Spleen (tissue), 11 donors: ENCODE results near the gene DYSF. TPM values are rescaled to one million over a fixed set of nuclear protein-coding genes. Genes with fewer than 3 reads are reported as not detected.

ENCODE experiments used
- DNase-seq: peaks from one replicate; pipeline ENCODE4 v3.0.0-alpha.2; 2020
- H3K27ac ChIP-seq, 8 donors: fragments of 200-600 bp; sonication (generic) in 7 of 8; 1 replicate in 4 of 8; 2 replicates in 4 of 8; pipeline versions ENCODE4 v1.5.0 to v1.8.0; 2016 to 2021; ENCODE audit warnings: inconsistent platforms in 4 of 8, mild to moderate bottlenecking in 4 of 8, moderate library complexity in 1 of 8
- H3K27me3 ChIP-seq, 7 donors: fragments of 200-600 bp; sonication (generic) in 6 of 7; replicated peaks in 1 of 7; 1 replicate in 4 of 7; 2 replicates in 3 of 7; pipeline versions ENCODE4 v1.5.0 to v1.8.0; 2016 to 2021; ENCODE audit warnings: inconsistent platforms in 3 of 7, mild to moderate bottlenecking in 1 of 7
- H3K36me3 ChIP-seq, 6 donors: fragments of 200-600 bp; sonication (generic) in 5 of 6; 1 replicate in 4 of 6; 2 replicates in 2 of 6; pipeline versions ENCODE4 v1.5.0 to v1.8.0; 2016 to 2021; ENCODE audit warnings: inconsistent platforms in 2 of 6
- H3K4me1 ChIP-seq, 6 donors: fragments of 200-600 bp; sonication (generic) in 5 of 6; 1 replicate in 3 of 6; 2 replicates in 3 of 6; pipeline versions ENCODE4 v1.5.0 to v1.8.0; 2016 to 2021; ENCODE audit warnings: inconsistent platforms in 3 of 6
- H3K4me3 ChIP-seq, 8 donors: fragments of 200-600 bp; sonication (generic) in 7 of 8; 1 replicate in 4 of 8; 2 replicates in 4 of 8; pipeline versions ENCODE4 v1.5.0 to v1.8.0; 2016 to 2021; ENCODE audit warnings: inconsistent platforms in 4 of 8, mild to moderate bottlenecking in 4 of 8, moderate library complexity in 2 of 8
- H3K9me3 ChIP-seq, 8 donors: fragments of 200-600 bp; sonication (generic) in 7 of 8; 1 replicate in 4 of 8; 2 replicates in 4 of 8; pipeline versions ENCODE4 v1.5.0 to v1.8.0; 2016 to 2021; ENCODE audit warnings: inconsistent platforms in 4 of 8
- POLR2A ChIP-seq, 3 donors: fragments of 450-650 bp; IDR thresholded peaks; one replicate each; pipeline ENCODE4 v1.5.1; 2017; ENCODE audit warnings: antibody characterized with exemption in 3 of 3, mild to moderate bottlenecking in 1 of 3
- POLR2AphosphoS5 ChIP-seq, 3 donors: sonication (generic); formaldehyde crosslinking; IDR thresholded peaks; one replicate each; pipeline ENCODE4 v1.5.1; 2017; ENCODE audit warnings: antibody characterized with exemption in 3 of 3
- WGBS, 5 donors: extraction: QIAGEN DNeasy Blood & Tissue Kit in 3 of 5; methylation state at CpG; one replicate each; pipeline versions ENCODE4 v1.1.5 to v1.1.7; 2013 to 2018; 5-methylcytosine and 5-hydroxymethylcytosine counted together
- intact Hi-C: fragments of 100-400 bp; cut with DNase I; formaldehyde crosslinking; loops from one replicate; pipeline ENCODE4 v1.15.0; 2023; ENCODE audit warnings: low total_unique reads
- polyA plus RNA-seq, 3 donors: library from polyadenylated mRNA; stranded (reverse); fragments of 200-250 nt; gene quantifications; one replicate each; pipeline ENCODE4 v1.2.1, GENCODE V29; 2013
- total RNA-seq, 7 donors: library from RNA; depleted of rRNA in 3 of 7; stranded (reverse); fragments of >200 nt in 3 of 7; fragmentation: NEBNext Ultra II Directional in 4 of 7; extraction: Animal tissue kit (Norgen Biotek cat#: 25700) in 4 of 7; gene quantifications; one replicate each; pipeline versions ENCODE4 v1.1.0 to v1.2.1, GENCODE V29; 2016 to 2021
- TF ChIP-seq, protein P1 (sequence below), 11 experiments: fragments of 200-600 bp in 7 of 11; fragments of 450-650 bp in 4 of 11; sonication (generic) in 4 of 11; IDR thresholded peaks in 8 of 11; conservative IDR thresholded peaks in 3 of 11; 1 replicate in 7 of 11; 2 replicates in 4 of 11; pipeline versions ENCODE4 v1.4.0 to v1.8.0; 2016 to 2021; ENCODE audit warnings: antibody characterized with exemption in 11 of 11, inconsistent platforms in 4 of 11, mild to moderate bottlenecking in 1 of 11
- donor health status: healthy with polysubstance abuse.
- donor health status: DM: no; HTN: no; CAD: no; lungs with moderate emphysema.
- donor health status: DM: no; HTN: no; CAD: no.
- donor health status: Bipolar disorder and iron deficiency.
- donor health status: healthy.
- donor health status: DM: no; HTN: no; CAD: no.
- donor health status: DM: yes; HTN: yes; CAD: no.

Gene DYSF
- total and polyA plus RNA-seq, 10 donors, result 4.0 to 287 (median 124) TPM

DNA sequence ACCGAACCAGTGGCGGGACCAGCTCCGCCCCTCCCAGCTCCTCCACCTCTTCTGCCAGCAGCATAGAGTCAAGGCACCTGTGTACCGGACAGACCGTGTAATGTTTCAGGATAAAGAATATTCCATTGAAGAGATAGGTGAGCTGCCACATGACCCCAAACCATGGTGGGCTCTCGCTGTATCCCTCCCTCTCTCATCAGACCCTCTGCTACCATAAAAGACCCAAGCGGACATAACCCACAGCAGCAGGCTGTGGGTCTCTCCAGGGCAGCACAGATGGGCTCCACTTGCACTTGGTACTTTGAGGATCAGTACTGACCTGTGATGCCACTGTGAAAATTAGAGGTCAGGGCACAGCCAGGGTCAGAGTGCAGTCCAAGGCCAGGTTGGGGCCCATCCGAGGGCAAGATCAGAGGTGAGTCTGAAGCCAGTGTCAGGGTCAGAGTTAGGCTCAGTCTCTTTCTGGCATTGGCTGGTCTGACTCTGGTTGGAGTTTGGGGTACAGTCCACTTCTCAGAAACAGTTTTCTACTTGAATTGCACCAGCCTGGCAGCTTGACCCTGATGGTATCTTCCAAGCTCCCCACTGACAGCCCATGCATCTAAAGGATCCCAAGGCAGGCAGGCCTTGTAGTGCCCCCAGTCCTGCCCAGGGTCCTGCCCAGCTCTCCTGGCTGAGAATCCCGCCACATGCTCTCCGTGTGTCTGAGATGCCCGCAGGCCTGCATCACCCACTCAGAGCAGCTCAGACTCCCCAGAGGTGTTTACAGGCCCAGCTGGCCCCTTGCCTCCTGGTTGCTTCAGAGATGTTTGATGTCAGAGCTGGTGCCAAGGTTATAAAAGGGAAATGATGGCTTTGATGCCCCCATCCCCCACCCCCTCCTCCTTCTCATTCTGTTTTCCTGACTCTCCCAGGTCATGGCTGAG, 212.1 kb downstream of the DYSF start:
- Histone ChIP-seq H3K9me3 (no peaks in the 10 kb centered on the region), H3K36me3 (peaks cover 0 to 93% (median 29%) of the 10 kb centered on the region in 6 donors), H3K4me3 (no peak overlapping the region), H3K4me1 (peaks cover 0 to 4% (median 0%) of the 10 kb centered on the region in 6 donors), H3K27ac (no peak overlapping the region), H3K27me3 (no peaks in the 10 kb centered on the region)
- intact Hi-C loops, result no loop called here
- DNase-seq, result peak; percentile 47
- WGBS, 5 donors, result 85 to 98% (median 92%) methylated on average over 11 of the region's 11 CpGs
- TF ChIP-seq POLR2A (IDR thresholded peaks at IDR 0.05), result no peak
- TF ChIP-seq, protein P1, sequence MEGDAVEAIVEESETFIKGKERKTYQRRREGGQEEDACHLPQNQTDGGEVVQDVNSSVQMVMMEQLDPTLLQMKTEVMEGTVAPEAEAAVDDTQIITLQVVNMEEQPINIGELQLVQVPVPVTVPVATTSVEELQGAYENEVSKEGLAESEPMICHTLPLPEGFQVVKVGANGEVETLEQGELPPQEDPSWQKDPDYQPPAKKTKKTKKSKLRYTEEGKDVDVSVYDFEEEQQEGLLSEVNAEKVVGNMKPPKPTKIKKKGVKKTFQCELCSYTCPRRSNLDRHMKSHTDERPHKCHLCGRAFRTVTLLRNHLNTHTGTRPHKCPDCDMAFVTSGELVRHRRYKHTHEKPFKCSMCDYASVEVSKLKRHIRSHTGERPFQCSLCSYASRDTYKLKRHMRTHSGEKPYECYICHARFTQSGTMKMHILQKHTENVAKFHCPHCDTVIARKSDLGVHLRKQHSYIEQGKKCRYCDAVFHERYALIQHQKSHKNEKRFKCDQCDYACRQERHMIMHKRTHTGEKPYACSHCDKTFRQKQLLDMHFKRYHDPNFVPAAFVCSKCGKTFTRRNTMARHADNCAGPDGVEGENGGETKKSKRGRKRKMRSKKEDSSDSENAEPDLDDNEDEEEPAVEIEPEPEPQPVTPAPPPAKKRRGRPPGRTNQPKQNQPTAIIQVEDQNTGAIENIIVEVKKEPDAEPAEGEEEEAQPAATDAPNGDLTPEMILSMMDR (IDR thresholded peaks at IDR 0.05 in 8 of 11, conservative IDR thresholded peaks at IDR 0.05 in 3 of 11), result no peak
- TF ChIP-seq POLR2AphosphoS5 (IDR thresholded peaks at IDR 0.05), result no peak

DNA sequence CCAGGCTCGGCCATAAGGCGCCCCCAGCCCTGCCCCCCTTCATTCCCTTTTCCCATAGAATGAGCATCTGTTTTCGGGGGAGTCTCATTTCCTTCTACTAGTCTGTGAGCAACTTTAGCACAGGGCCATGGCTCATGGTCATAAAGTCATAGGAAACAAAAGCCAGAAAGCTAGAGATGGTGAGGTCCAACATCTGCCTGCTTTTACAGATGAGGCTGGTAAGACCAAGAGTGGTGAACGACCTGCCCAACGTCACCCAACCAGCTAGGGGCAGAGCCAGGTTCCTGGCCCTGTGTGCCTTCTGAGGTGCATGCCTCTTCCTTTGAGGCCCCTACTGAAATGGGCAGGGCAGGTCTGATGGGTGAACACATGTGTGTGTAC, 212.7 kb downstream of the DYSF start:
- Histone ChIP-seq H3K27me3 (no peaks in the 10 kb centered on the region), H3K27ac (no peak overlapping the region), H3K4me1 (peaks cover 0 to 4% (median 0%) of the 10 kb centered on the region in 6 donors), H3K4me3 (no peak overlapping the region), H3K36me3 (peaks cover 0 to 93% (median 29%) of the 10 kb centered on the region in 6 donors), H3K9me3 (no peaks in the 10 kb centered on the region)
- intact Hi-C loops, result no loop called here
- TF ChIP-seq, protein P1 (IDR thresholded peaks at IDR 0.05 in 8 of 11, conservative IDR thresholded peaks at IDR 0.05 in 3 of 11), result no peak
- TF ChIP-seq POLR2A (IDR thresholded peaks at IDR 0.05) (no peak), POLR2AphosphoS5 (IDR thresholded peaks at IDR 0.05) (no peak)
- 80 to 91% (median 85%) methylated on average over 5 of the region's 5 CpGs for WGBS, 5 donors
- DNase-seq, result no peak

DNA sequence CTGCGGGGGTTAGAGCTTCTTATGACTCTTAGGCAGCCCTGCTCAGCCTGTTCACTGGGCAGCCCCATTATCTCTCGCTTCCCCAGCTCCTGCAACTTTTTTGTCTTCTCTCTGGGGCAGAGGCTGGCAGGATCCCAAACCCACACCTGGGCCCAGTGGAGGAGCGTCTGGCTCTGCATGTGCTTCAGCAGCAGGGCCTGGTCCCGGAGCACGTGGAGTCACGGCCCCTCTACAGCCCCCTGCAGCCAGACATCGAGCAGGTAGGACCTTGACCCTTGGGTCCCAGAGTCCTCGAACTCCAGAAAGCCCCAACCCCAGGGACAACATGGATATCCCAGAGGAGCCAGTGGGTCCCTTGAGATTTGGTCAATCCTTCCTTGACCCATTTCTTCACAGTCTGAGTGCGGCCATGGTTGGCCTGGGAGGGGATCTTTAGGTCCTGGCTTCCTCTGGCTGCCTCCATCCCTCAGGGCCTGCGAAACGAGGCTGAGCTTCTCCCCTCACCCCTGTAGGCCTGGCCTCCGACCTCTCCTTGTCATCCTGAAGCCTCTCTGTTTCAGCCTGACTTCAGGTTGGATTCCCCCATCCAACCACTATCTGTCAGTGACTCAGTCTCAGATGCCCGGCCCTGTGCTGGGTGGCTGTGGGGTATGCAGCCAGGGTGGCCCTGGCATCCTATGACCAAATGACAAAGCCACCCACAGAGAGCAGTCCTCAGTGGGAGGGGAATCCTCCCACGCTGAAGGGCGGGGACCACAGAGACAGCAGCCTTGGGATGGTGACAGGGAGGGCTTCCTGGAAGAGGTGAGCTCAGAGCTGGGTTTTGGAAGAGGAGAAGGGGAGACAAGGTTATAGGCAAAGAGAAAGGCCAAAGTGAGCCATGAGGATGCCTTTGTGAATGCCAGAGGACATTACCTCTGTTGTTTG, 214.2 kb downstream of the DYSF start:
- Histone ChIP-seq H3K4me3 (no peak overlapping the region), H3K27me3 (no peaks in the 10 kb centered on the region), H3K4me1 (peaks cover 0 to 15% (median 5%) of the 10 kb centered on the region in 6 donors), H3K36me3 (peaks cover 0 to 96% (median 29%) of the 10 kb centered on the region in 6 donors), H3K9me3 (no peaks in the 10 kb centered on the region), H3K27ac (no peak overlapping the region)
- TF ChIP-seq POLR2AphosphoS5 (IDR thresholded peaks at IDR 0.05) (peak in 1 of 3 donors; percentile 8), POLR2A (IDR thresholded peaks at IDR 0.05) (no peak)
- intact Hi-C loops, result no loop called here
- peak; percentile 54 for DNase-seq
- WGBS, 5 donors, result 85 to 92% (median 86%) methylated on average over 13 to 15 of the region's 15 CpGs

DNA sequence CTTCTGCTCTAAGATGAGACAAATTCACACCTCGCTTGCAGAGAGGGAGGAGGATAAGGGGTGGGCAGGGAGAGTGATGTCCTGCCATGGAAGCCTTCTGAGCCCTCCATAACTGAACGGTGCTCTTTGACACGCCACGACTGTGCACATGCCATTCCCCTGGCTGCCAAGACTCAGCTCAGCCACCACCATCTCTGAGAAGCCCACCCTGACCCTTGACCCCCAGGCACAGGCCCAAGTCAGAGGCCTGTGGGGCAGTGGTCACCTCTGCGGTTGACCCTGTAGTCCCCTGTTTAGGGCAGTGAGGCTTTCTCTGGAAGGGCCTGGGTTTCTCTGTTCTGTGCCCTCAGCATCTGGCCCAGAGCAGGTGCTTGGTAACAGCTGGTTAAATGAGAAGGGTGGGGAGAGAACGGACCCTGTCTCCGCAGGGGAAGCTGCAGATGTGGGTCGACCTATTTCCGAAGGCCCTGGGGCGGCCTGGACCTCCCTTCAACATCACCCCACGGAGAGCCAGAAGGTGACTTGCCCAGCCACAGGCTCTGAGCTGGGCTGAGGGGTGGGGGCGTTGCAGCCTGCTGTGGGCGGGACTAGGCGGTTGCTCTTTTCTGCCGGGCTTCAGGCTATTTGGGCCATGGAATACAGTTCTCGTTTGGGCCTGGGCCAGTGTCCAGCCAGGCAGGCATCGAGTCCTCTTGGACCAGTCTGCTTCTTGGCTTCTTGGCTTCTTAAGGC, 215.1 kb downstream of the DYSF start:
- H3K36me3 ChIP-seq, result peaks cover 0 to 100% (median 29%) of the 10 kb centered on the region in 6 donors
- no peaks in the 10 kb centered on the region for H3K27me3 ChIP-seq
- no peaks in the 10 kb centered on the region for H3K9me3 ChIP-seq
- peaks cover 0 to 19% (median 5%) of the 10 kb centered on the region in 6 donors for H3K4me1 ChIP-seq
- DNase-seq, result peak; percentile 47
- intact Hi-C loops, result no loop called here
- no peak overlapping the region for H3K27ac ChIP-seq
- no peak overlapping the region for H3K4me3 ChIP-seq
- WGBS, 5 donors, result 87 to 91% (median 88%) methylated on average over 16 to 17 of the region's 17 CpGs
- TF ChIP-seq, protein P1 (IDR thresholded peaks at IDR 0.05 in 8 of 11, conservative IDR thresholded peaks at IDR 0.05 in 3 of 11), result no peak
- peak in 1 of 3 donors; percentile 34 for TF ChIP-seq POLR2AphosphoS5 (IDR thresholded peaks at IDR 0.05)
- TF ChIP-seq POLR2A (IDR thresholded peaks at IDR 0.05), result no peak
